GM12891 (cell line): ENCODE results near the gene SLC6A4.

ENCODE experiments used
- POLR2A ChIP-seq: IDR thresholded peaks from 2 replicates; pipeline ENCODE4 v1.6.1; 2011; ENCODE audit warnings: low read depth, low read length, control low read depth
- POLR2AphosphoS5 ChIP-seq: IDR thresholded peaks from 2 replicates; pipeline ENCODE4 v1.6.1; 2011; ENCODE audit warnings: low read depth, low read length, control low read depth
- TAF1 ChIP-seq: IDR thresholded peaks from 2 replicates; pipeline ENCODE4 v1.6.1; 2011; ENCODE audit warnings: low read depth, low read length, control low read depth

GRCh38 chr17:30238387-30239088, 3.0 kb upstream of the SLC6A4 start:
- TF ChIP-seq POLR2AphosphoS5 (no peak), POLR2A (no peak), TAF1 (no peak)
